ENCODE results near the gene AGFG2. TPM values are rescaled to one million over a fixed set of nuclear protein-coding genes. Genes with fewer than 3 reads are reported as not detected.

AGFG2 gene
- total and polyA plus RNA-seq, 2 donors (not counting 1 experiment from before 2014, with no cell fraction given), result 2.4 to 3.1 TPM

DNA sequence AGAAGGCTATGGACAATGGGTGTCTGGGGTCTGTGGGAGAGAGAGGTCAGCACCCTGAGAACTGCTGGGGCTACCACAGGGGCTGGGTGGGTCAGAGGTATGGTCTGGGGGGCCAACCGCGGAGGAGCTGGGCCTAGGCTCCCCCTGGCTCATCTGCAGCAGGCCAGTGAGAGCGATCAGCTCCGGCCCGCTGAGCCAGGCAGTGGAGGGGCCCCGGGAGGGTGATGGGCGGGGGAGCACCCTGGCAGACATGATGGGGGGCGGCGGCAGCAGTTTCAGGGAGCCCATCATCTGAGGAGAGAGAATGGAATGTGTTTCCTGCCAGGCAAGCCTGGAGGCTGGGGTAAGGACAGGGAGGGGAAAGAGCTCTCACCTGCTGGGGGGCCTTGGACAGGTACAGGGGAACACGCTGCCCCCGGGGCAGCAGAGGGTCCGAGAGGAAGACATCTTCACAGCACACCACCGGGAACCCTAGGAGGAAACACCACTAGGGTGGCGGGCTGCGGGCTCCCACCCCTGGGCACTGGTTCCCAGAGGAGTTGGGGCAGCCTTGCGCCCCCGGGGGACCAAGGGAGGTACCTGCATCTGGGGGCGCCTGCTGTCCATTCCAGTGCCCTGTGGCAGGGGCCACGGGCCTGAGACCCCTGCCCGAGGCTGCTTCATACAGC, 33.4 kb downstream of the AGFG2 start:
- Histone ChIP-seq H3K36me3 (ENCODE audit: control insufficient read depth, insufficient read depth, low read length) (peaks cover 24% of the 10 kb centered on the region), H3K9me3 (ENCODE audit: control insufficient read depth, insufficient read depth, low read depth, low read length) (no peaks in the 10 kb centered on the region), H3K9ac (ENCODE audit: insufficient read depth, low read length) (no peak overlapping the region), H3K27ac (ENCODE audit: insufficient read depth, low read length) (no peak overlapping the region), H4K20me1 (ENCODE audit: control insufficient read depth, extremely low read depth, insufficient read depth, low read length) (no peaks in the 10 kb centered on the region), H3K4me1 (ENCODE audit: control insufficient read depth, extremely low read depth, insufficient read depth, low read length) (no peaks in the 10 kb centered on the region), H2AFZ (ENCODE audit: low read length) (no peak overlapping the region), H3K4me2 (ENCODE audit: extremely low read depth, insufficient read depth, low read length) (no peak overlapping the region), H3K79me2 (ENCODE audit: control insufficient read depth, insufficient read depth, low read length) (no peaks in the 10 kb centered on the region), H3K4me3 (replicated peaks in 1 of 4; ENCODE audit: control extremely low read depth in 1 of 4, insufficient read depth in 1 of 4, low read depth in 3 of 4, low read length in 4 of 4) (no peak overlapping the region), H3K27me3 (ENCODE audit: control insufficient read depth, insufficient read depth, low read length) (no peaks in the 10 kb centered on the region)
- no peak for DNase-seq (ENCODE audit: low read depth in 2 of 2)
- no peak for TF ChIP-seq EZH2 (IDR thresholded peaks at IDR 0.05; ENCODE audit: low read length, missing control alignments)
- TF ChIP-seq, protein P1, sequence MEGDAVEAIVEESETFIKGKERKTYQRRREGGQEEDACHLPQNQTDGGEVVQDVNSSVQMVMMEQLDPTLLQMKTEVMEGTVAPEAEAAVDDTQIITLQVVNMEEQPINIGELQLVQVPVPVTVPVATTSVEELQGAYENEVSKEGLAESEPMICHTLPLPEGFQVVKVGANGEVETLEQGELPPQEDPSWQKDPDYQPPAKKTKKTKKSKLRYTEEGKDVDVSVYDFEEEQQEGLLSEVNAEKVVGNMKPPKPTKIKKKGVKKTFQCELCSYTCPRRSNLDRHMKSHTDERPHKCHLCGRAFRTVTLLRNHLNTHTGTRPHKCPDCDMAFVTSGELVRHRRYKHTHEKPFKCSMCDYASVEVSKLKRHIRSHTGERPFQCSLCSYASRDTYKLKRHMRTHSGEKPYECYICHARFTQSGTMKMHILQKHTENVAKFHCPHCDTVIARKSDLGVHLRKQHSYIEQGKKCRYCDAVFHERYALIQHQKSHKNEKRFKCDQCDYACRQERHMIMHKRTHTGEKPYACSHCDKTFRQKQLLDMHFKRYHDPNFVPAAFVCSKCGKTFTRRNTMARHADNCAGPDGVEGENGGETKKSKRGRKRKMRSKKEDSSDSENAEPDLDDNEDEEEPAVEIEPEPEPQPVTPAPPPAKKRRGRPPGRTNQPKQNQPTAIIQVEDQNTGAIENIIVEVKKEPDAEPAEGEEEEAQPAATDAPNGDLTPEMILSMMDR (conservative IDR thresholded peaks at IDR 0.05 in 1 of 2, IDR thresholded peaks at IDR 0.05 in 1 of 2; ENCODE audit: low read depth in 1 of 2, low read length in 2 of 2), result no peak

DNA sequence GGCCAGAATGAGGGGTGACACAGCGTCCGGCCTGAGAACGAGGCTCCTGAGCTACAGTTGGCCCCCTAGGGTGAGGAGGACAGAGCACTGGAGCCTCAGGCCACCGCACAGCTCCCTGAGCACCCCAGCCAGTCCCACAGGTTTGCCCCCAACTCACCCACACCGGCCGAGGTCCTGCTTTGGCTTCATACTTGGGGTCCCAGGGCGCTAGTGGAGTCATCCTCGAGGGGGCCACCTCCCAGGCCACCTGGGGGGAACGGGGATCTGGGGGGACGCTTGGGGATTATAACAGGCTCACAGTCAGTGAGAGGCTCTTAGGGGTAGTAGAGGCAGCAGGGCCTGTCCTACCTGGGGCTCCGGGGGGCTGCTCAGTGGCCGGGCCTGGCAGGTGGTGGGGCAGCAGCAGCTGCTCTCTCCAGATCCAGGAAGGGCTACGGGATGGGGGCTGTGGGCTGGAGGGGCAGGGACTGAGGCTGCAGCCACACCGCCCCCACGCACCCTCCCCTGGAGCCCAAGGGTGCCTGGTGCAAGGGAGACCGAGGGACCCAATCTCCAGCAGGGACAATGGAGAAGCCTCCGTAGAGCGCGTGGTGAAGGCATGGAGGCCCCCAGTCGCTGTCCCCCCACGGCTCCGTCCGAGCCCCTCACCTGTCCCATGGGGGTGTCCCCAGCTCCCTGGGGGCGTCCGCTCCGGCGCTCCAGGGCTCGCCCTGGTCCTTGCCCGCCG, 34.1 kb downstream of the AGFG2 start:
- no peaks in the 10 kb centered on the region for H3K27me3 ChIP-seq (ENCODE audit: control insufficient read depth, insufficient read depth, low read length)
- H4K20me1 ChIP-seq (ENCODE audit: control insufficient read depth, extremely low read depth, insufficient read depth, low read length), result no peaks in the 10 kb centered on the region
- H3K4me2 ChIP-seq (ENCODE audit: extremely low read depth, insufficient read depth, low read length), result no peak overlapping the region
- no peaks in the 10 kb centered on the region for H3K79me2 ChIP-seq (ENCODE audit: control insufficient read depth, insufficient read depth, low read length)
- no peaks in the 10 kb centered on the region for H3K4me1 ChIP-seq (ENCODE audit: control insufficient read depth, extremely low read depth, insufficient read depth, low read length)
- no peak overlapping the region for H3K27ac ChIP-seq (ENCODE audit: insufficient read depth, low read length)
- H3K36me3 ChIP-seq (ENCODE audit: control insufficient read depth, insufficient read depth, low read length), result peaks cover 28% of the 10 kb centered on the region
- TF ChIP-seq, protein P1 (conservative IDR thresholded peaks at IDR 0.05 in 1 of 2, IDR thresholded peaks at IDR 0.05 in 1 of 2; ENCODE audit: low read depth in 1 of 2, low read length in 2 of 2), result no peak
- no peak for TF ChIP-seq EZH2 (IDR thresholded peaks at IDR 0.05; ENCODE audit: low read length, missing control alignments)
- H2AFZ ChIP-seq (ENCODE audit: low read length), result no peak overlapping the region
- no peak overlapping the region for H3K4me3 ChIP-seq (replicated peaks in 1 of 4; ENCODE audit: control extremely low read depth in 1 of 4, insufficient read depth in 1 of 4, low read depth in 3 of 4, low read length in 4 of 4)
- no peak overlapping the region for H3K9ac ChIP-seq (ENCODE audit: insufficient read depth, low read length)
- DNase-seq (ENCODE audit: low read depth in 2 of 2), result no peak
- H3K9me3 ChIP-seq (ENCODE audit: control insufficient read depth, insufficient read depth, low read depth, low read length), result no peaks in the 10 kb centered on the region

DNA sequence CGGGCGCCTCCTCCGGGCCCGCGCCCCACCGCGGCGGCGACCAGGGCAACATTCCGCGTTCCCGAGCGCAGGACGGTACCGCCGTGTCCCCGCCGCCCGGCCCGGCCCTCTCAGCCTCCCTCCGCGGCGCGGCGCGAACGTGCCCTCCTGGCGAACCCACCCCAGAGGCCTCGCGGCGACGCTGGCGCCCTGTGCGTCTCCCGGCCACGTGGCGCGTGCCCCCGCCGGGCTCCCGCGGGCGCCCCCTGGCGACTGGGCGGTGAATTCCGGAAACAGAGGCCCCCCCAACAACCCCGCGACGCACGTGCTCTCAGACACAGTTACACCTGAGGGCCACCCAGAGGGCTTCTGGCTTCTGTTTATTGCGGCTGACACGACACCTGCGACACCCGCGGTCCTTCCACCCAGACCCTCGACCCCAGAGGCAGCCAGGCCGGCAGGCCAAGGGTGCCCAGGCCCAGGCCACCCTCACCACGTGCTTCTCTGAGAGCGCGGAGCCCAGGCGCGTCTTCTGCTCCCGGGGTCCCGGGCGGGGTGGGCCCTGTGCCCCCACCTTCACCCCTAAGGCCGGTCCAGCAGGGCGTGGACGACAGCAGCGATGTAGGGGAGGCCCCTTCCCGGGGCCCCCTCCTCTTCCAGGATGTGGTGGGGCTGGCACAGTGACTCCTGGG, 34.8 kb downstream of the AGFG2 start, which contains the start of gene SAP25:
SAP25 (minus strand) TSS at position 210 of the 671 bp plus-strand sequence; CDS start at position 52, 158 bp downstream.
- Histone ChIP-seq H3K4me2 (ENCODE audit: extremely low read depth, insufficient read depth, low read length) (no peak within 1 kb of the TSS), H3K9me3 (ENCODE audit: control insufficient read depth, insufficient read depth, low read depth, low read length) (no peaks in the 10 kb centered on the region), H3K9ac (ENCODE audit: insufficient read depth, low read length) (no peak within 1 kb of the TSS), H2AFZ (ENCODE audit: low read length) (no peak within 1 kb of the TSS), H4K20me1 (ENCODE audit: control insufficient read depth, extremely low read depth, insufficient read depth, low read length) (no peaks in the 10 kb centered on the region), H3K4me1 (ENCODE audit: control insufficient read depth, extremely low read depth, insufficient read depth, low read length) (no peaks in the 10 kb centered on the region), H3K27ac (ENCODE audit: insufficient read depth, low read length) (no peak within 1 kb of the TSS), H3K27me3 (ENCODE audit: control insufficient read depth, insufficient read depth, low read length) (no peaks in the 10 kb centered on the region), H3K79me2 (ENCODE audit: control insufficient read depth, insufficient read depth, low read length) (no peaks in the 10 kb centered on the region), H3K36me3 (ENCODE audit: control insufficient read depth, insufficient read depth, low read length) (peaks cover 31% of the 10 kb centered on the region), H3K4me3 (replicated peaks in 1 of 4; ENCODE audit: control extremely low read depth in 1 of 4, insufficient read depth in 1 of 4, low read depth in 3 of 4, low read length in 4 of 4) (no peak within 1 kb of the TSS)
- no peak for TF ChIP-seq EZH2 (IDR thresholded peaks at IDR 0.05; ENCODE audit: low read length, missing control alignments)
- TF ChIP-seq, protein P1 (conservative IDR thresholded peaks at IDR 0.05 in 1 of 2, IDR thresholded peaks at IDR 0.05 in 1 of 2; ENCODE audit: low read depth in 1 of 2, low read length in 2 of 2), result no peak
- no peak for DNase-seq (ENCODE audit: low read depth in 2 of 2)
